ENCODE measurements around the gene FGFBP1.

Gene FGFBP1

DNA sequence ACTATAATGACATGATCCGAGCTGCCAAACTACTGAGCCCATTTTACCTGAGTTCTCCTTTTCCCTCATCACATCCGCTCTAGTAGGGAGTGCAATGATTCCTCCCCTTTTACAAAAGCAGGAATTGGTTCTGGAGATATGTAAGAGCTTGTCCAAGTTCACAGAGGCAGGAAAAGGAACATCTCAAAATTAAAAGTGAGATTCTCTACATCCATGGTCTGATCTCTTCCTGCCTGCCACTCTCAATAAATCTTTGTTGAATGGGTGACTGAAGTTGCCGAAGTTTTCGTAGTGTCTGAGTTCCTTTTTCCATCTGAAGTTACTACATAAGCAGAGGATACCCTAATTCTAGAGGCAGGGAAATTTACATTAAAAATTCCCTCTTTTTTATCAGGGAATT lies at the start of gene FGFBP1:
Gene FGFBP1, minus strand, starts transcription at position 101 of the 400 bp plus-strand sequence. CDS start 2,108 bp downstream, outside the sequence.
- no peak for DNase-seq

DNA sequence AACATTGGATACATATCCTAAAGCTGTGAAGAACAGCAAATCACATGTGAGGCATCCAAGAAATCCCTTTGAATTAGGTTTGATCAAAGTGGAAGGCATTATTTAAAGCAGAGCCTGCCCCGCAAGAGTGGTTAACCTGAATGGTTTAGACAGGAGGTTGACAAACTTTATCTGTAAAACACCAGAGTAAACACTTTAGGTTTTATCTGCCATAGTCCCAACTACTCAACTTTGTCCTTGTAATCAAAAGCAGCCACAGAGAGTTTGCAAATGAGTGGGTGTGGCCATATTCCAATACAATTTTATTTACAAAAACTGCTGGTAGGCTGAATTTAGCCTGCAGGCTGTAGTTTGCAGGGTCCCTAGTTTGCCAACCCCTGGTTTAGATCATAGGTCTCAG lies 49.7 kb upstream of the FGFBP1 start:
- DNase-seq, result no peak

DNA sequence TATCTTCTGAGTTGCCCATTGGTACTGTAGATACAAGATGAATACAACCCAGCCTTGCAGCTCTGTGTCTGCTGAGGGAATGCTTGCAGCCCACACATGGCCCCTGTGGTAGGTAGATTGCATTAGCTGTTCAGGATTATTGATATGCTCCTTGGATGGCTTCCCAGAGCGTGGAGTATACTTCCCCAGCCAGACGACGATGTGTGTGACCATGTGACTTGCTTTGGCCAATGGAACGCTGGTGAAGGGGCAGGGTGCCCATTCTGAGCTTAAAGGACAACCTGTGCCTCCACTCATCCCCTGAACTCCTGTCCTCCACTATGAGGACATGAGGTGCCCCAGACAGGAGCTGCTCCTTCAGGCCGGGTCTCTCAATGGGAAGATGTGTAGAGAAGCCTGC lies 48.4 kb upstream of the FGFBP1 start:
- no peak for DNase-seq

DNA sequence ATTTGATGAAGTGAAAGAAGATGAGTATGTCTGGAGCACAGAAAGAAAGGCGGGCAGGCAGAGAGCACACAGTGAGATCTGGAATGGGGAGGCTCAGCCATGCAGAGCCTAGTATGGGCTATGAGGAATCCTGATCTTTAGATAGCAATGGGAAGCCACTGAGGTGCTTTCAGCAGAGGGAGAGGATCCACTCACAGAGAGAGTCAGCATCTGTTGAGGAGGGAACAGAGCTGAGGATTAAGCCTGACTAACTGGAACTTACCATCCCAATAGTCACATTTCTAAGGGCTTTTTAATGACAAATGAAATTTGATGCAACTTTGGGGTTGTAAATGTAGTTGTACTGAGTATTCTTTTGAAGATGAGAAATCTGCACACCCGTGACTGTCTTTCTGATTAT lies 45.1 kb upstream of the FGFBP1 start:
- DNase-seq, result no peak

DNA sequence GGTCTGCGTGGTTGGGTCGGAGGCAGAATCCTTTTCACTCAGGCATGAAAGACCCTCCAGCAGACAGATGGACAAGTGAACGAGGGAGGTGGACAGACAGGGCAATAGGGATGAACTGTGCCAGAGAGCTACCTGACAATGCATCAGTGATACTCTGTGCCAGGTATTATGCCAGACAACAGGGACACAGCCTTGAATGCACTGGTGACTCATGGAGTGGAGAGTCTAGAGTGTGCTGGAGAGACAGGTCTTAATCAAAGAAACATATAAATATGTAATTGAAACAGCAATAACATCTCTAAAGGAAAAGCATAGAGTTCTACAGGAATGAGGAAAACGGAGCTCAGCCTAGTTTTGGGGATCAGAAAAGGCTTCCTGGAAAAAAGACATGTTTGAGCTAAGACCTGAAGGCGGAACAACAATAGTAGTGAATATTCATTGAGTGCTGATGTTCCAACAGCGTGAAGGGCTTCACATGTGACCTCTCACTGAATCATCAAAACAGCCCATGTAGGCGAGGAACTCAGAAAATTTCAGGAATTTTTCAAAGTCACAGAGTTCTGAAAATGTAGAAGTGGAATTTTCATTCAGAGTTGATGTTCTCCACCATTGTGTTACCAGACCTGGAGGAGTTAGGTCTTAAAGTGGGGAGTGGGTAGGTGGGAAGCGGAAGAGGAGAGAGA lies 44.4 kb upstream of the FGFBP1 start:
- DNase-seq, result no peak

DNA sequence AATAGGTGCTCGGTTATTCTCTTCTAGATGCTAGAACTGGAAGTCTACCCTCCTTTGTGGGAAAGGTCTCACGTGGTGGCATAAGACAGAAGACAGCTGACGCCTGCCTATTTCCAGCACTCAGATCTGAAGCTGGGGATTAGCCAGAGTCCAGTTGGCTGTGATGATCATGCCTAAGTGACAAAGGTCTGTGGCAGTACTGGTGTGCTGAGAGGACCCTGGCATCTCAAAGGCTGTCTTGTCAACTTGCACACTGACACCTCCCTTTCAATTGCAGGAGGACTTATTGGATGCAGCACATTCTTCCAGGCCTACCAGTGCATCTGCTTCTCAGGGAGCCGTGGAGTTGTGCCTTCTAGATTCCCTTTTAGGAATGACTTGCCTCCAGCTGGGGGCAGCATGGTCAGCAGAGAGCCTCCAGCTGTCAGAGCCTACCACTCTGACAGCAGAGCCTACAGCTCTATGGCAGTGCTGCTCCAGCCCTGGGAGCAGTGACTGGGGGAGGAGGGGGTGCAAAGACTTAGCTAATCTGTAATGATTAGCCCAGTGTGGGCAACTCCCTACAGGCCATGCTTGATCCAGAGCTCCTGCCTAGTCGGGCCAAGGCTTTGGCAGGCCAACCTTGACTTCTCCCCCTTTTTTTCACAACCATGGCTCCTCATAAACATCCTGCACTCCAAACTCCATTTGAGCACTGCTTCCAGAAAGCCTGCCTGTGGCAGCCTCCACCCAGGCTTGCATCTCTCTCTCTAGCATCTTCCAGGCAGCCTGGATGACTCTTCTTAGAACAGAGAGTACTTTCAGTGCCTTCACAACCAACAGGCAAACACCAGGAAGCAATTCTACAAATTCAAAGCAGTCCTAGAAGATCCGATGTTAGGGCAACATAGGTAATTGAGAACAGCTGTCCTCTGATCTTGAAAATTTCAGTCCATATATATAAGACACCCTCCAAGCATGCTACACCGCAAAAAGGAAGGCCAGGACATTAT lies 38.2 kb upstream of the FGFBP1 start:
- no peak for DNase-seq

DNA sequence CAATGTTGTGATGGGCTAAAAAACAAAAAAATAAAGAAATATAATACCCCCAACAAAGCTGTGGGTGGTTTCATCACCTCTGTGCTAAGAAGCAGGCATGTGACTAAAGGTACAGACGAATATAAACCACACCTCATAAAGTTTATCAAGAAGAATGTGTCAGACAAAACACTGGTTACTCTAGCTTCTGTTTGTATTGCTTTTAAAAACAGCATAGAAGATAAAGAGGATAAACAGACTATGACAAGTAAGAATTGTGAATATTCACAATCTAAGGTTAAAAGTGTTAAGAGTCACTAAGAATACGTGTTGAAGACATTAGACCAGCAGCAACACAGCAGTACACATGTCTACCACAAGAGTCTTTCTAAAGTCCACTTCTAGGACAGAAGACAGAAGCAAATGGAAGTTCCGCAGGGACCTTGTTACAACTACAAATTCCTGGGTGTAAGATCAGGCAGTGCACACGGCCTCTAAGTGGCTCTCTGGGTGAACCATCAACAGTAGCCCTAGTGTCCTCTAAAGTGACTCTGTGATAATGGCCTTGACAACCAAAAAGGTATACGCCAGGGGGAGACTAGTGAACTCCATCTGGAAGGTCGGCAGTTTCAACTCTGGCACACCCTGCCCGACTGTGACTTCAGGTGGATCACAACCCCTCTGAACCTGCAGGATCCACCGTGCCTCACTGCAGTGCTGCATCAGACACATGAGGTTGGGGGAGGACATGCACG lies 32.7 kb upstream of the FGFBP1 start:
- no peak for DNase-seq

DNA sequence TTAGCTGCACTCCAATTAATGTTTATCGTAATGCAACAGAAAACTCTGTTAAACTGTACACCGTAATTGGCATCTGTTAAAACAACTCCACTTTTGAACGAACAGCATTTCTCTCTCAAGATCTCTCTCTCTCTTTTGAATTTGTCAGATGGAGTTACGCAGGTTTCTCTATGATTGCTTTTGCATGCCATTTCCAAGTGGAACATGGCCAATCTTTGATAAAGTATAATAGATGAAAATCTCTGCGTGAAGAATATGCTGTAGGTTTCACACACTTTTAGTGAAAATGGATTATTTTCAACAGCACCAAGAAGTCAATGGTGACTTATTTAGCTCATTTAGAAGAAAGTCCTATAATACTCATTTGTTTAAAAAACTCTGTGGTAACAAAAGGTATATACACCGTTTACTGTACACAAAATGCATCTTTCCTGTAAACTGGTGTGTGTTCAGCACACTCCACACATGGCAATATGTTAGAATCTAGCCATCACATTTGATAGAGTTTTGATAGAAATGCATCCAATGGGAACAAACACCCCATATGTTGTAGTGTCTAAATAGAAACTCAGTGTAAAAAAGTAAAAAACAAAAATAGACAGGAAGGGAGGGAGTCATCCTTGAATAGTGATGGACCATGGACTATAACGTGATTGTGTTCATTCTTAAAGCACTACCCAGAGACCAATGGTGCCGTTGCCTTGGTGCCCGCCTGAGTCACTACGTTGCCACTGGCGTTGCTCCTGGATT lies 30.2 kb upstream of the FGFBP1 start:
- no peak for DNase-seq

DNA sequence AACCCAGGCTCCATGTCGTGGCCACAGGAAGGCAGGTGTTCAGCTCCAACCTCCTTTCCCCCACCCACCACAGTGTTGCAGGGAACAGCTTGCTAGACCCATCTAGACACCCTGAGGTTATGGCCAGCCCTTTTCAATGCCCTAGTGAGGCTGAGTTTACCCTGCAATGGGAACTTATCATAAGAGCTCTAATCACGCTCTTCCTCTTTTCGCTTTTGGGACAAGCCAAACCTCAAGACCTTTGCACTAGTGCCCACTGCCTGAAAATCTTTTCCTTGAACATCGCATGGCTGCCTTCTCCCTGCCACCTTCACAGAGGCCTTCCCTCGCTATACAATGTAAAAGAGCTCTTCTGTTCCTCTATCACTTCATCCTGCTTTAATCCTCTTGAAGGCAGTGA lies 26.8 kb upstream of the FGFBP1 start:
- DNase-seq, result no peak

DNA sequence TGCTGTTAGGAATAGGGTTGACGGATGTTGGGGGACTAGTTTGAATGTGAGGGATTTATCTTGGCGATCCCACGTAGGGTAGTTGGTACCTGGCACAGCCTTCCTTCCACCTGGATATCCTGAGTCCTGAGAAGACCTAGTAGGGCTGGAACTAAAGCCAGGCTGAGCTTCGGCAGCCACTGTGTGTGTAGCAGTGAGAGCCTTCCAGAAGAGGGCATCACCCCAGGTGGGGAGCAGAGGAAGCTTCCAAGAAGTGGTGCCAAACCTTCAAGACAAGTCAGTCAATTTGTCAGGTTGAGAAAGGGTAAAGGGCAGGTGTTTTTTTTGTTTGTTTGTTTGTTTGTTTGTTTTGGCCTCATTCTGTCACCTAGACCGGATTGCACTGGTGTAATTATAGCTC lies 25.6 kb upstream of the FGFBP1 start:
- no peak for DNase-seq

DNA sequence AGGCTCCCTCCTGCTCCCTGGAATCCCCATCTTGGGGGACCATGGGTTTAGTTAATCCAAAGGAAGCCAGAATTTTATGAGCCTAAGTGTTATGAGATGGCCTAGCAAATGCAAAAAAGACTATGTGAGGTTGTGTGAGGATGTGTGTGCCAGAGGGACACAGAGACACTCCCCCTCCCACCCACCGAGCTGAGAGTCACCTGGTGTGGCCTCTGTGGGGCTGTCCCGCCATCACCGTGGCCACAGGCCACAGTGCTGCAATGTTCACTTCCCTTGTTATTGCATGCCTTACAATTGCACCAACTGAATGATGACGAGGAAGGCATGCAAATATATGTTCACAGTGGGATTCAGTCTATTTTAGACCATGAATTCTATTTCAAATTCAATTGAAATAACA lies 25.0 kb upstream of the FGFBP1 start:
- no peak for DNase-seq

DNA sequence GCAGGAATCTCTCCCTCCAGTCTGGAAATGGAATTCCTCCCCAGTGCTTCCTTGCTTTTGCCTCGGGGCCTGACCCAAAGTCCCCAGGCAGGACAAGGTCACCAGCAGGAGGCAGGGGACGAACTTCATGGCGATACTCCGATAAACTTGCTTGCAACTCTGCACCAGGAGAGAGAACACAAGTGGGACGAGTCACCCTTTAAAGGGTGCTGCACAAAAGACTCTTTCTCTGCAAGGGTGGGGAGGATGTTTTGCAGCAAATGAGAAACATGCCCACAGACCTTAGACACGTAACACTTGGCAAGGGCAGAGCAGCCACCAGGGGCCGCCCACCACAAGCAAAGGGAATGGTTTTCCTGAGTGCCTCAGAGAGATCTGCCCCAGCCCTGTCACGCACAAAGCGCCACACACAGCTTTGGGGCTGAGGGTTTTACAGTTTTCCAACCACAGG lies 24.5 kb upstream of the FGFBP1 start, which contains the start of gene FGFBP2:
Gene FGFBP2, minus strand, starts transcription at position 175 of the 451 bp plus-strand sequence. Its CDS starts 46 bp downstream, at position 129.
- DNase-seq, result peak; percentile 34

DNA sequence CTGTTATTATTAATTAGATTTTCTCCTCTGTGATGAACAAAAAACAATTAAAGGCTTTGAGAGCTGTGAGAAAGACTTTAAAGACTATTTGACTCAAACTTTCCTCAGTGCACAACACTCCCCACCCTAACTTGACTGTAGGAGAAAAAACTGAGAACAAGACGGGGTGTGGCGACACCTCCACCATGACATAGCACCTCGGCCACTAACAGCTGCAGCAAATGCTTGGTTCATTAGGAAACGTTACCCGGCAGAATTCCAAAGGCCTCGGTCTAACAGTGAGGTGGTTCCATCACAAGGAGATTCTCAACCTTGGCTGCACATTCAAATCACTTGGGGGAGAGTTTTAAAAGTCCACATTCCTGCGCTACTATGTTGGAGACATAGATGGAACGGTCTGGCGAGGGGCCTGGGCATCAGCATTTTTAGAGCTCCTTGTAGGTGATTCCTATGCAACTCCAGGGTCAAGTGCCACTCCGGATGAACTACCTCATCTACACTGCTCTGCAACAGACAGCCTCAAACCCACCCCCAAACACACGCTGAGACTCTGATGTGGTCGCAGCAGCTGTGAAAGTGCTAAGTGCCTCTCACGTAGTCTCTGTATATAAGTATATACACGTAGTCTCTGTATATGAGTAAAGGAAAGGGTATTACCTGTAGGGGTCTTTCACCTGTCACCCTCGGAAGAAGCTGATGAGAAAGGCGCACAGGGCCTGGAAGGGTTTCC lies 23.4 kb upstream of the FGFBP1 start:
- DNase-seq, result no peak

DNA sequence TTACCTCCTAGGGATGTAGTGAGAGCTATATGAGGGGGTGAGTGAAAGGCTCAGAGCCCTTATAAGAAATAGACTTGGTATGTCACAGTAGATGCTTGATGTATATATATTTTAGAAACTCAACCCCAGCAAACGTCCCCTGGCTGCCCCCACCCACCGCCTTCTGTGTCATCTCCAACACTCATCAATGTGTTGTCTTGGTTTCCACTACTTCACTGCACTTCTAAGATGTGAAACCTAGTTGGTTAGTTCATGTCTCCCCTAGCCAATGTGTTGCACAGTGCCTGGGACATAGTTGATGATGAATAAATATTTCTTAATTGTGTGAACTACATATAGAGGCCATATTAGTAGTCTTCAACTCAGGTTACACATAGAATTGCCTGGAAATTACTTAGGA lies 20.0 kb upstream of the FGFBP1 start:
- DNase-seq, result no peak

DNA sequence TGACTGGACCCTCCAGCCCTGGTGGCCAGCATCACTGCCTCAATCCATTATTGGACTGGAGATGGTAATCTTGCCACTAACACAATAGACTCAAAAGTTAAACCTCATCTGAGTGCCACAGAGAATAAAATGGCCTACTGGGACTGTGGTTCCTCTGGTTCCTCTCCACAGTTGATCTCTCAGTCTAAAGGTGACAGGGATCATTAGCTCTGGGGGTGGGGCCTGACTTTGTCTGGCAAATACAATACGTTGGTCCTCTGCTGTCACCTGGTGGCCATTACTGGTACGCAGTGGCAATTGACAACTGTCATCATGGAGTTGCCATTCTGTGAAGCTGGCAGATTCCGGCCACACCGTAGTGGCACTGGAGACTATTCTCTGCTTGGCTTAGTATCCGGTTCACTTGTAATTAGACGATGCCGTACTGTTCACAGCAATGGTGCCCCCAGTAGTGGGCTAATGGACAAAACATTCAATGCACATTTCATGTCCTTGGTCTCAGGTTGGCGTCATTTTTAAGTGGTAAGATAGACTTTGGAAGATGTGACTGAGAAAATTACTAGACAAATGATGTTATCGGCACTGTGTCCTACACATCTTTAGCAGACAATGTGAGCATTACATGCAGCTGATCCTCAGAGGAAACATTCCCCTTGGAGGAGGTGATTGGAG lies 17.8 kb upstream of the FGFBP1 start:
- DNase-seq, result peak; percentile 63

DNA sequence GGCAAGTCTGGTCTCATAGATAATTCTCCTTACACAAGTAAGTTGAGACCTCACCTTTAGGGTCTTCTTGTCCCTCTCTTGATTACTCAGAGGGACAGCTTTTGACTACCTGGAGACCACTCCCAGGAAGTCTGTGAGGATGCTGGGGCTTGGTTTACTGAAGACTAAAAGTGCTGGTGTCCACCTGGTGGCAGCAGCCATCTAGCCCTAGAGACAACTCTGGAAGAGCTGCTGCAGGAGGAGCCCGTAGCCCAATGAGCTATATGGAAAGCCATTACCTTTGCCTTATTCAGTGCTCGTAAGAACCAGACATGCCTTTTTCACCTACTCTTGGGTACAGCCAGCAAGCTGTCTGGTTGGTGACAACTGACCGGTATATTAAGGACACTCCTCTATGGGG lies 17.1 kb upstream of the FGFBP1 start:
- no peak for DNase-seq

DNA sequence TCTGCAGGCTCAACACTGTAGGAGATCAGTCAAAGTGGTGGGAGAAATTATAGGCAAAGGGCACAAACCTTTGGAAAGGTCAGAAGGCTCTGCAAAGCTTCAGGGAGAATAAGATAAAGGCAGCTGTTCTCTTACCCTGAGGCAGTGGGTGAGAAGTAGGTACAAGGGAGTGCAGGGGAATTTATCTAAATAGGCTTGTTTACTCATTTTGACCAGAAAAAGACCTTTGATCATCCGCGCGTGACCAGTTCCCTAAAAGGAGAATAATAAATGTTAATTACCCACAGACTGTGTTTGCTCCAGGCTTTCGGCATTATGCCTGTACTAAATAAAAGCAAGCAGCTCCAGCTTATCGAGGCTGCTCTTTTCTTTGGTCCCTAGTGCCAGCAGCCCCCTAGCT lies 15.1 kb upstream of the FGFBP1 start:
- no peak for DNase-seq

DNA sequence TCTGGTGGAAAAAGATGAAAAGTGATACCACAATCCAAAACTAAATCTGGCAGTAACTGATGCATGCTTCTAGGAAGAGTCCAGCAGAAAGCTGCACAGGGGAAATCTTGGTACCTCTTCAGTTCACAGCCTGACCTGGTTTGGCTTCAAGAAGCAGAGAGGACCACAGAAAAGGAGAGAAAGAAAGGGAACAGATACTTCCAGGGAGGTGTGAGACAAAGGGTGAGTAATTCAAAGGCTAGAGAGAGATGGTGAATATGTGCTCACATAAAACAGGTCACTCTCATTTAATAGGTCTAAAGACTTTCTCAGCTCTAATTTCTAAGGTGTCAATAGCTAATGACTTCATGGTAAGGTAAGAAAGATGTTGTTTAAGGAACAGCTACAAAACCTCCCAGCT lies 13.2 kb upstream of the FGFBP1 start:
- no peak for DNase-seq

DNA sequence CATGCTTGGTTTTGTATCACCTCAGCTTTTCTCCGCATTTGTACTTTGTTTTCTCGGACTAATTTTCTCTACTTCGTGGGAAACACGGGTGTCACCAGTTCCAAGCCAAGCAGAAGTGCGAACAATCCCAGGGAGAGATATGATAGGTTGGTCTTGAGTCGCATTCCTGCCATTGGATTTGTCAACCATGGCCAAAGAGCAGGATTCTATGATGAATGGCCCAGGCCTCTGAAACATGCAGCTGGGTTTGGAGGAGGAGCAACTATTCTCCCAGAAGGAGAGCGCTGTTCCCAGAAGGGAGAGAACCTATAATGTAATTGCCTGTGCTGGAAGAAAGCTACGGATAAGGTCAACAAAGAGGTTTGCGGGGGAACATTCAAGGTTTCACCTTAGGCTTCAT lies 10.3 kb upstream of the FGFBP1 start:
- no peak for DNase-seq

DNA sequence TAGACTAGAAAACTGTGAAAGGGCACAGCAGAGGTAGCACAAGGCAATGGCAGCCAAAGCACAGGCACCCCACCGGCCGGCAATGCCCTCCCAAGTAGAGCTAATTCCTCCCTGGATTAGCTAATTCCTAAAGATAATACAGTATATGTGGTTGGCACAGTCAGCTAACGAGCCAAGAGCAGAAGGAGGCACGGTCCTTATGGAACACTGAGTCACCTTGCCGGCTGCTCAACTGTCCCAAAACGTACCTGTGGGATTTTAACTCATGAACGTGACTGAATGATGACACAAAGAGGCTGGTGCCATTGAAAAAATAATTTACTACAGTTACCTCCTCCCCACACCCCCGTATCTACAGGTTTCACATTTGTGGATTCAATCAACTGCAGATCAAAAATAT lies 9.1 kb upstream of the FGFBP1 start:
- DNase-seq, result no peak

DNA sequence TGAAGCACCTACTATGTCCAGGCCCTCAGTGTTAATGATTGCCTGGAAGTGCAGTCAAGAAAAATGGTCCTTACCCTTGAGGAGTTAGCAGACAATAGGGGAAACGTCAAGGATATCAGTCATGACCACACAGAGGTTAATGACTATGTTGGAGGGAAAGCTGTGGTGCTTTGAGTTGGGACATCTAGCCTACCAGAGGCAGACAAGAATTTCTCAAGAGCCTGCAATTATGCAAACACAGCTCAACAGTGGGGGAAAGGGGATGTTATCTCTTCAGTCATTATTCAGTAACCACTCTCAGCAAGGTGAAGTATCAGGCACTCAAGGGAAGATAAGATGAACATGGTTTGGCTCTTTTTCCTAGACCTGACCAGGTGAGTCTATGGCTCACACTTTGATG lies 7.0 kb upstream of the FGFBP1 start:
- DNase-seq, result no peak

All from NCI-H1092 (cell line).